ENCODE results near the gene PHLPP1. TPM values are rescaled to one million over a fixed set of nuclear protein-coding genes. Genes with fewer than 3 reads are reported as not detected.

The PHLPP1 gene
- total RNA-seq, 1 experiment from 2014 or later: 39.9 TPM

DNA sequence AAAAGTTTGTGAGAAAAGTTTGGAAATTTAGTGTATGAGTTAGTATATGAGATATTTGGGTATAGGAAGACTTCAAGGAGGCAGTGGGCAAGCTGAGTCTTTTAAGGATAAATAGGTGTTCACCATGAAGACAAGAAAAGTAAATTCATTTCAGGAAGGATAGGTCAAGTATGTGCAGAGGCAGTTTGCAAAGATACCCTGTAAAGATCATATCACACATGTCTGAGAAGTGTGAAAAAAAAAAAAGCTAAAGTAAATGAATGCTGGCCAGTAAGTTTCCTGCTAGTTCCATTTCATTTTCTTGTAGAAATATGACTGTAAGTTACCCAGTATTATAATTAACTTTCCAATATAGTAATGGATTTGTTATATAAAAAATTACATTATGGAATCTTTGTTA lies 131.0 kb downstream of the PHLPP1 start:
- Histone ChIP-seq H3K27ac (ENCODE audit: insufficient read length, low read depth, low read length) (no peak overlapping the region), H3K79me2 (ENCODE audit: insufficient read depth, low read length) (peaks cover 11% of the 10 kb centered on the region; the same call in 1 of the 2 replicates), H3K23ac (ENCODE audit: insufficient read length, low read depth, low read length) (no peak overlapping the region), H3K18ac (ENCODE audit: insufficient read length, low read depth, low read length) (no peak overlapping the region), H2BK15ac (ENCODE audit: low read depth, low read length) (no peak overlapping the region), H3K4me1 (ENCODE audit: insufficient read depth, low read length) (no peaks in the 10 kb centered on the region; the same call in 1 of the 2 replicates), H2BK5ac (ENCODE audit: insufficient read length, low read length) (no peak overlapping the region), H3K23me2 (ENCODE audit: insufficient read length, low read depth, low read length, poor library complexity, severe bottlenecking) (no peaks in the 10 kb centered on the region), H4K20me1 (ENCODE audit: control insufficient read depth, insufficient read depth, insufficient read length) (no peaks in the 10 kb centered on the region), H3K9ac (ENCODE audit: extremely low read depth, insufficient read length, low read length) (no peak overlapping the region), H3T11ph (ENCODE audit: low read length) (no peak overlapping the region), H2AFZ (ENCODE audit: low read length) (no peak overlapping the region), H4K5ac (ENCODE audit: insufficient read length, low read depth, low read length) (no peak overlapping the region), H3K79me1 (ENCODE audit: insufficient read depth, low read depth, low read length, poor library complexity, severe bottlenecking) (peaks cover 5% of the 10 kb centered on the region), H2AK5ac (ENCODE audit: insufficient read length, low read length) (no peak overlapping the region), H4K91ac (ENCODE audit: insufficient read length, low read depth, low read length) (no peak overlapping the region), H3K4me2 (ENCODE audit: insufficient read depth, insufficient read length, low read length) (no peak overlapping the region), H3K14ac (ENCODE audit: insufficient read depth, low read length) (no peak overlapping the region), H2BK20ac (ENCODE audit: low read depth, low read length, poor library complexity, severe bottlenecking) (no peak overlapping the region), H3K4ac (ENCODE audit: low read depth, low read length) (no peak overlapping the region), H3K27me3 (ENCODE audit: insufficient read depth, low read length) (no peaks in the 10 kb centered on the region), H4K8ac (replicated peaks; ENCODE audit: insufficient read length, low read depth, low read length) (no peak overlapping the region), H3K9me3 (ENCODE audit: control insufficient read depth, low read depth, low read length) (no peaks in the 10 kb centered on the region), H2BK120ac (ENCODE audit: low read depth, low read length, poor library complexity, severe bottlenecking) (no peak overlapping the region), H3K56ac (ENCODE audit: insufficient read length, low read depth, low read length) (no peak overlapping the region), H2BK12ac (ENCODE audit: insufficient read length, low read depth, low read length) (no peak overlapping the region)
- Mint-ChIP-seq H3K36me3 (ENCODE audit: insufficient read depth in 1 of 3, low read depth in 3 of 3) (peaks cover 8 to 10% (median 10%) of the 10 kb centered on the region in 3 experiments; a peak in 5 of 7 replicates), H3K27ac (peak overlapping the region in 1 of 3 experiments; percentile 46; a peak in 3 of 7 replicates), H3K27me3 (ENCODE audit: low read depth) (no peaks in the 10 kb centered on the region), H3K9me3 (no peaks in the 10 kb centered on the region), H3K4me1 (peaks cover 27 to 28% of the 10 kb centered on the region in 2 experiments), H3K4me3 (no peak overlapping the region)
- DNase-seq: no peak
- TF ChIP-seq CTCF (conservative IDR thresholded peaks at IDR 0.05): no peak

Data from H9 (cell line).